Stomach (tissue), 4 donors: ENCODE data around the gene ARL8B.

Source experiments
- POLR2A ChIP-seq, 4 donors: fragments of 450-650 bp; IDR thresholded peaks; one replicate each; pipeline ENCODE4 v1.6.1; 2016; ENCODE audit warnings: antibody characterized with exemption in 4 of 4, control low read depth in 2 of 4, mild to moderate bottlenecking in 1 of 4, moderate library complexity in 1 of 4
- POLR2AphosphoS5 ChIP-seq, 3 donors: sonication (generic); formaldehyde crosslinking; IDR thresholded peaks; one replicate each; pipeline ENCODE4 v1.6.1; 2016; ENCODE audit warnings: antibody characterized with exemption in 3 of 3
- TF ChIP-seq, protein P1 (sequence below), 7 experiments: fragments of 450-650 bp in 4 of 7; fragments of 200-600 bp in 3 of 7; sonication (generic) in 3 of 7; IDR thresholded peaks; one replicate each; pipeline ENCODE4 v1.5.1; 2016 to 2019; ENCODE audit warnings: antibody characterized with exemption in 7 of 7, control low read depth in 2 of 7, mild to moderate bottlenecking in 1 of 7

DNA sequence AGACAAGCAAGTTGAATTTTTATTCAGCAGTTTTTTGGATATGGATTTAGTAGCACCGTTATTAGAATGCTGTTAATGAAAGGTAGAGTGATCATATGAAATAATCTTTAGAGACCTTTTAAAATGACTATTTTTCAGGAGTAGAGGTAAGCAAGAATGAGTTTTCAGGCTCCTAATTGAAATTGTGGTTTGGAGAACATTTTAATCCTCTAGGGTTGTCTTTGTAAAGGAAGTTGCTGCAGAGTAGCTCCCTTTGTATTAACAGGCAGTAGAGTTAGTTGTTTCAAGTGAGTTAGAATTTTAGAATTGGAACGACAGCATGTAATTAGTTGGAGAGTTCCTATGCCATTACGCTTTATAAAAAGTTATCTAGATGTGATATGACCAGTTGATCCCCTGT lies 38.2 kb downstream of the ARL8B start:
- TF ChIP-seq, protein P1, sequence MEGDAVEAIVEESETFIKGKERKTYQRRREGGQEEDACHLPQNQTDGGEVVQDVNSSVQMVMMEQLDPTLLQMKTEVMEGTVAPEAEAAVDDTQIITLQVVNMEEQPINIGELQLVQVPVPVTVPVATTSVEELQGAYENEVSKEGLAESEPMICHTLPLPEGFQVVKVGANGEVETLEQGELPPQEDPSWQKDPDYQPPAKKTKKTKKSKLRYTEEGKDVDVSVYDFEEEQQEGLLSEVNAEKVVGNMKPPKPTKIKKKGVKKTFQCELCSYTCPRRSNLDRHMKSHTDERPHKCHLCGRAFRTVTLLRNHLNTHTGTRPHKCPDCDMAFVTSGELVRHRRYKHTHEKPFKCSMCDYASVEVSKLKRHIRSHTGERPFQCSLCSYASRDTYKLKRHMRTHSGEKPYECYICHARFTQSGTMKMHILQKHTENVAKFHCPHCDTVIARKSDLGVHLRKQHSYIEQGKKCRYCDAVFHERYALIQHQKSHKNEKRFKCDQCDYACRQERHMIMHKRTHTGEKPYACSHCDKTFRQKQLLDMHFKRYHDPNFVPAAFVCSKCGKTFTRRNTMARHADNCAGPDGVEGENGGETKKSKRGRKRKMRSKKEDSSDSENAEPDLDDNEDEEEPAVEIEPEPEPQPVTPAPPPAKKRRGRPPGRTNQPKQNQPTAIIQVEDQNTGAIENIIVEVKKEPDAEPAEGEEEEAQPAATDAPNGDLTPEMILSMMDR (IDR thresholded peaks at IDR 0.05): no peak
- TF ChIP-seq POLR2AphosphoS5 (IDR thresholded peaks at IDR 0.05): no peak
- no peak for TF ChIP-seq POLR2A (IDR thresholded peaks at IDR 0.05)
